RWPE1 (cell line): Measurements from ENCODE around the gene CCDC136.

Source experiments
- CTCF ChIA-PET: fragments of 350-600 bp; sonication (Branson Sonifier 250); formaldehyde crosslinking; extraction: SDS; loops from one replicate; lab custom pipeline; 2021; lab: Yijun Ruan, JAX
- POLR2A ChIA-PET: fragments of 400-600 bp; formaldehyde crosslinking; extraction: SDS; loops from one replicate; lab custom pipeline; 2020; ENCODE audit warnings: antibody characterized with exemption; ENCODE audit not compliant: low non-redundant PET; lab: Yijun Ruan, JAX
- DNase-seq: peaks from one replicate; pipeline ENCODE4 v3.0.0; 2012; ENCODE audit warnings: low spot score
- H3K27ac ChIP-seq: fragments of 450-650 bp; 2 replicates; pipeline ENCODE4 v1.5.1; 2017
- CTCF ChIP-seq: fragments of 450-650 bp; conservative IDR thresholded peaks from 2 replicates; pipeline ENCODE4 v1.5.1; 2017; ENCODE audit warnings: low read depth, mild to moderate bottlenecking

CCDC136 gene

DNA sequence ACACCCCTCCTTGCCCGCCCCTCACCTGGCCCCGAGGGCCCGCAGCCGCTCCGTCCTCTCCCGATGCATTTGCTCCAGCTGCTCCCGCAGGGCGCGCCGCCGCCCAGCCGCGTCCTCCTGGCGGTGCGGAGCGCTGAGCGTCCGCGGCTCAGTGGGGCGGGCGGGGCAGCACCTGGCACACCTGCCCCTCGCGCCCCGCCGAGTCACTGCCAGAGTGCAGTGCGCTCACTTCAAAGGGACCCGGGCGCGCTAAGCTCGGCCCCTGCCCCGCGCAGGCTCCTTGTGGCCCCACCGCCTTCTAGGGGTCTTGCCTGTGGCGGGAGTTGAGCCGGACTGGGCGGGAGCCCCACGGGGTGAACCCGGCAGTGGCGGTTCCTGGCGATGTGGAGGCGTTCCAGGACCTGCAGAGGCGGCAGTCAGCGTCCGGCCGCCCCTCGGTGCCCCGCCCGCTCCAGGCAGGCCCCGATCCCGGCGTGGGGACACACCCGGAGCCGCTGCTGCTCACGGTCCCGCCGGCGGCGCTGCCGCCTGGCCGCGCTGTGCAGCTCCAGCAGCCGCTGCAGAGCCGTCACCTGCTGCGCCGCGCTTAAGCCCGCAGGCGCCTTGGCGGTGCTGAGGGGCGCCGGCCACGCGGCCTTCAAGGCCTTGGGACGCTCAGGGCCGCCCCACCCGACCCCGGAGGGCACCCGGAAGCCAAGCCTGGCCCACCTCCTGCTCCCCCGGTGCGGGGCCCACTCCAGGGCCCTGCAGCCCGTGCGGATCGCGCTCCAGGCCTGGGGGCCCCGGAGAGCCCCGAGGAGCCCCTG, 77.6 kb downstream of the CCDC136 start:
- TF ChIP-seq CTCF: peak; percentile 70
- H3K27ac ChIP-seq: peak overlapping the region; percentile 71
- DNase-seq: no peak
- ChIA-PET POLR2A (no interaction called here), CTCF (interaction anchor here (0.6 kb wide), 1 partner anchor 41 kb away, joined by 3 read pairs; no protein-coding TSS in a partner anchor)

GRCh38 chr7:128869944-128870285, 78.1 kb downstream of the CCDC136 start:
- no peak for DNase-seq
- TF ChIP-seq CTCF: no peak
- no peak overlapping the region for H3K27ac ChIP-seq
- POLR2A ChIA-PET: no interaction called here
- CTCF ChIA-PET: no interaction called here

GRCh38 chr7:128871050-128871449, 79.3 kb downstream of the CCDC136 start:
- ChIA-PET POLR2A (no interaction called here), CTCF (no interaction called here)
- no peak for DNase-seq
- TF ChIP-seq CTCF: no peak
- no peak overlapping the region for H3K27ac ChIP-seq
